Activated CD8-positive, alpha-beta memory T cell treated with anti-CD3 and anti-CD28 coated beads for 48 hours (primary cell): ENCODE measurements around the gene P4HB.

ENCODE experiments used
- DNase-seq, 3 experiments: peaks; one replicate each; pipeline ENCODE4 v3.0.0-alpha.2; 2020; ENCODE audit warnings: low read depth in 2 of 3, low spot score in 2 of 3

Gene P4HB

GRCh38 chr17:81859906-81860755 lies at the start of gene P4HB:
Gene P4HB, minus strand, starts transcription at chr17:81860535. Its CDS starts 64 bp downstream, at chr17:81860471.
- DNase-seq, result peak; percentile 82 to 98 (median 92)

- no peak for DNase-seq
Observed at GRCh38 chr17:81909231-81909630, 48.9 kb upstream of the P4HB start.

- no peak for DNase-seq
Observed at GRCh38 chr17:81908793-81909192, 48.5 kb upstream of the P4HB start.

GRCh38 chr17:81907219-81908145 lies 47.1 kb upstream of the P4HB start:
- no peak for DNase-seq

- DNase-seq, result no peak
Observed at GRCh38 chr17:81906476-81907218, 46.3 kb upstream of the P4HB start.

- DNase-seq, result no peak
Observed at GRCh38 chr17:81905993-81906392, 45.7 kb upstream of the P4HB start.

- no peak for DNase-seq
Observed at GRCh38 chr17:81905424-81905875, 45.1 kb upstream of the P4HB start.

GRCh38 chr17:81904600-81905423 lies 44.5 kb upstream of the P4HB start:
- DNase-seq, result no peak

- no peak for DNase-seq
Observed at GRCh38 chr17:81903896-81904599, 43.7 kb upstream of the P4HB start.

GRCh38 chr17:81903415-81903831 lies 43.1 kb upstream of the P4HB start:
- no peak for DNase-seq

GRCh38 chr17:81902653-81903414 lies 42.5 kb upstream of the P4HB start:
- DNase-seq, result no peak

- DNase-seq, result no peak
Observed at GRCh38 chr17:81902023-81902652, 41.8 kb upstream of the P4HB start, which contains the start of gene NPB. Gene NPB, plus strand, starts transcription at chr17:81902238. Its CDS starts 40 bp downstream, at chr17:81902278.

GRCh38 chr17:81901167-81902022 lies 41.1 kb upstream of the P4HB start:
- no peak for DNase-seq

- DNase-seq, result no peak
Observed at GRCh38 chr17:81900181-81900820, 40.0 kb upstream of the P4HB start.

GRCh38 chr17:81899514-81900166 lies 39.3 kb upstream of the P4HB start:
- DNase-seq, result no peak

- no peak for DNase-seq
Observed at GRCh38 chr17:81898885-81899284, 38.5 kb upstream of the P4HB start.
